GM18520 (cell line): ENCODE measurements around the gene SLC12A5.
"Not testable (repeated sequence)": the region's sequence is repeated elsewhere in the genome, so short reads cannot be mapped to it uniquely, and the experiment has no call there.

Experiments used
- ATAC-seq: cut with Tn5 transposase; IDR thresholded peaks from one replicate; pipeline ENCODE4 v1.9.1; 2021; ENCODE audit not compliant: unreplicated experiment

The SLC12A5 gene

GRCh38 chr20:46076806-46077205 lies 47.8 kb downstream of the SLC12A5 start:
- ATAC-seq: no peak

DNA sequence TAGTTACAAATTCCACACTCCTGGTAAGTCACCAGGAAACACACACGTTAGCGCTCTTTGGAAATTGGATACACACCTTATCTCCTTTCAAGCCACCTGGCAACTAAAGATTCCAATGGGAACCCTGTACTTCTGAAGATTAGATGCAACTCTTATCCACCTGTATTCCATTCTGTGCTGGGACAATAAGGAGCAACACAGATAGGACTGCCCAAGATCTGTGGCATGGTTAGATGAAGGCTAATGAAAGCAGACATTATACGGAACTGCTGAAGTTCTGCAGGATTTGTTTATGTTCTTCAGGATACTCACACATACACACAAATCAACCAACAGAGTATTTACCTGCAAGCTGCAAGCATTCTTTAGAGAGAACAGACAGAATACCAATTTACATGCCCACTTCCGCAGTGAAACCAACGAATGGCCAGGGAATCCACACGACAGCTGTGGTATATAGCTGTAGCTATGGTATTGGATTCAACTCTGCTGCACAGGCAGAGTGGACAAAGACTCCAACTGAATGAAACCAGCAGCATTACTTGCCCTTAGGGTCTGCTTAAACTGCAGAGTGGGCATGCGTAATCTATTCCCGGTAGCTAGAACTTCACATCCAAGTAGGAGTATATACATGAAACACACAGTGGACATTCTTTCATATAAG lies 48.8 kb downstream of the SLC12A5 start:
- no peak for ATAC-seq

GRCh38 chr20:46078954-46079353 lies 49.9 kb downstream of the SLC12A5 start:
- ATAC-seq: no peak

- no peak for ATAC-seq
These were observed 52.1 kb downstream of the SLC12A5 start for GRCh38 chr20:46081074-46081473.

DNA sequence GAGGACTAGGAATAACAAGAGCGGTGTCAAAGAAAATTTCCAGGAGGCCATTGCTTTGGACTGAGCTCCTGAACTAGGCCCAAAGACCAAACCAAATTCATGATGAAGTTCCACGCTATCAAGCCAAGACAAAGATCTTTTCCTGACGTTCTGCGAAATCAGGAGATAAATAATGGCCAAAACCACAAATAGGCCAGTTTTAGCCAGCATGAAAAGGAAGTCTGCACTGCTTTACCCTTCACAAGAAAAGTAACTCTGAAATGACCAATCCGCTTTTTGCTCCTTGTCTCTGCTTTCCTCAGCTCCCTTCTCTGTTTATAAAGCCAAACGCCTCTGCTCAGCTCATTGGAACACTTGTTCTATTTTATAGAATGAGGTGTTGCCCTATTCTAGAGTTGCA lies 54.1 kb downstream of the SLC12A5 start:
- ATAC-seq: no peak

- ATAC-seq: no peak
These were observed 54.6 kb downstream of the SLC12A5 start for GRCh38 chr20:46083531-46084061.

- no peak for ATAC-seq
These were observed 55.8 kb downstream of the SLC12A5 start for GRCh38 chr20:46084805-46085178.

DNA sequence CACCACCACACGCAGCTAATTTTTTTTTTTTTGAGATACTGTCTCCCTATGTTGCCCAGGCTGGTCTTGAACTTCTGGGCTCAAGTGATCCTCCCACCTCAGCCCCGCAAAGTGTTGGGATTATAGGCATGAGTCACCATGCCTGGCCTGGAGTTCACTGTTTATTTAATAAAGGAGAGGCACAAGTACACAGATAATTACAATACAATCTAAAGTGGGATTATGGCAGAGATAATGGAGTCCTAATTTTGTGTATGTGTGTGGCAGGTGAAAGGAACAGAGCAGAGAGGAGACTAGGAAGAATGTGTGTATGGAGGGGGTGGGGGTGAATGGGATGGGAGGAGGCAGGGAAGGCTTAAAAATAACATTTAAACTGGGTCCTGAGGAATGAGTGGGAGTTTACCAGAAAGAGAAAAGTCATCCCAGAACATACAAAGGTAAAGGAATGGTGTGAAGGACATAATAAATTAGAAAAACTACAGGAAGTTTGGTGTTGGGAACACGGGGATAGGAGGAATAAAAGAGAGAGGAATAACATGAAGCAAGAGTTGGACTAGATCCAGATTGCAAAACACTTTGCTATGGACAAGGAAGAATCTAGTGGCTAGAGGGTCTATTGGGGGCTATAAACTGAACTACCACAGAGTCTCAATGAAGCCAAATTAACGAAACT lies 56.3 kb downstream of the SLC12A5 start:
- no peak for ATAC-seq

DNA sequence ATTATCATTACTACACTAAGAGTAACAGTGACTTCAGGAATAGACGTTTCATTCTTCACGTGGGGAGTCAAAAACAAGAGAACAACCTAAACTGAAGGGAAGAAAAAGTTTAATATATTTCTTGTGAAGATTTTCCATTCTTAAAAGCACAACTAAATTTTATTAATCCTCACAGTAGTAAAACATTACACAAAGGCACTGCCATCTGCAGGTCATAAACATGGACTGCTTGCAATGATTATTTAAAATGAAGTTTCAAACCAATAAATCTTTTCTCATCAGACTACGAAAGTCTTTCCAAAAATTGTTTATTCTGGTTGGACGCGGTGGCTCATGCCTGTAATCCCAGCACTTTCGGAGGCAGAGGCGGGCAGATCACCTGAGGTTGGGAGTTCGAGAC lies 58.1 kb downstream of the SLC12A5 start:
- ATAC-seq: no peak

DNA sequence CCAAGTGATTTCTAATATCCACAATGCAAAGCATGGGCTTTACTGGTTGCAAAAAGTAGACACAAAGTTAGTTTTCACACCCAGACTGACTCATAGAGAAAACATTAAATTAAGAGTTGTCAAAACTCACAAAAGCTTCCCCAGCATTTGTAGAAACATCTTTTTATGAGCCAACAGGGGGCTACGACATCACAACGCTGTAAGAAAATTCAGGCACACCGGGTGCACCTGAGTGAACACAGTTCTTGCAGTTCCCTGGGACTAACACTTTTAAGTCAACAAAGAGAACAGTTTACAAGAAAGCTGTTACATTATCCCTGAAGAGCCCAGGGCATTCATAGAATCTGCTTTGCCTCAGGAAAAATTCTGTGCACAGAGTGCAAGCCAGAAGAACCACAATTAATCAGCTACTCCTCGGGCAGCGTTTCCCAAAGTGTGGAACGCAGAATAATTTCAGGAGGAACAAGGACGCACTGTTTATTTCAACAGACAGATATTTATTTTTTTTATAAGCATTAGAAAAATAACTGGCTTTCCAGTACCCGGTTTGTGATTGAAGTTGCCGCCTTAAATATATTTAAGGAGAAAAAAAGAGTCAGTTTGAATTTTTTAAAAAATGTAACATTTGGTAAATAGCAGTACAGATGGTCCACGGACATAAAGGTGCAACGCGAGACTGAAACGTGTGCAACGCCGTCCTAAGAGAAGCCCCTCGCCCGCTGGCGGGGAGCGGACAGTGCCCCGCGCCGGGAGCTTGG lies 59.6 kb downstream of the SLC12A5 start:
- ATAC-seq: no peak

DNA sequence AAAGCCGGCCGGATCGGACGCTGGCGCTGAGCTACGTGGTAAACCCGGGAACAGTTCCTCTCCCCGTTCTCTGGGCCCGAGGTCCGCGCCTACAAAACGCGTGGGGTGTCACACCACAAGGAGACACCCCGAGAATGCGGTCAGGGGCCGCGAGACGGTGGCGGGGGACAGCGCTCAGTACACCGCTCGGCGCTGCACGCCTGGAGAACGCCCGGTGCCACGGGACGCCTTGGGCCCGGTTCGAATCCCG lies 60.1 kb downstream of the SLC12A5 start:
- peak; percentile 10 for ATAC-seq

GRCh38 chr20:46089417-46090388 lies 60.7 kb downstream of the SLC12A5 start, which contains the start of gene NCOA5:
Gene NCOA5 (minus strand): TSS chr20:46089962. CDS start chr20:46079424, 10,538 bp downstream.
- peak; percentile 85 for ATAC-seq

- ATAC-seq: not testable (repeated sequence)
These were observed 62.9 kb downstream of the SLC12A5 start for GRCh38 chr20:46091622-46092535.

DNA sequence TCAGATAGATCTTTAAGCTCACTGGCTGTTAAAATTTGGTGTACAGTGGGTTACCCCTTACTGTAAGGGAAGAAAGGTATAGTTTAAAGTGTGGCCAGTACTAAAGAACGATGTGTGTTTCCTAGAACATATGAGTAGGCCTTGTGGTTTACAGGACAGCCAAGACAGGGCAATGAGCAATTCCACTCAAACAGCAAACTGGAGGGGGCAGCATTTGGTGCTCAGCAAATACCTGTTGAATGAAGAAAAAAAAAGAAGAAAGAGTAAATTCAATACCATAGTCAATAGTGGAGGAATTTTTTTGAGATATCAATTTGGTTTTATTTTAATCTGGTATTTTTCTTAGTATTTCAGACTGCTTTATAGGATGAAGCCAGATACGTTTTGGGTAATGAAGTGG lies 64.5 kb downstream of the SLC12A5 start:
- ATAC-seq: no peak

GRCh38 chr20:46099491-46100287 lies 70.7 kb downstream of the SLC12A5 start:
- no peak for ATAC-seq

DNA sequence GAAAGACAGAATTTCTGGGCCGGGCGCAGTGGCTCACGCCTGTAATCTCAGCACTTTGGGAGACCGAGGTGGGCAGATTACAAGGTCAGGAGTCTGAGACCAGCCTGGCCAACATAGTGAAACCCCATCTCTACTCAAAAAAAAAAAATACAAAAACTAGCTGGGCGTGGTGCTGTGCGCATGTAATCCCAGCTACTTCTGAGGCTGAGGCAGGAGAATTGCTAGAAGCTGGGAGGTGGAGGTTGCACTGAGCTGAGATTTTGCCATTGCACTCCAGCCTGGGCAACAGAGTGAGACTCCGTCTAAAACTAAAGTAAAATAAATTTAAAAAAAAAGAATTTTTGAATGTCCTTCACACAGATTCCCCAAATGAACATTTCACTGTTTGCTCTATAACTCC lies 71.4 kb downstream of the SLC12A5 start:
- ATAC-seq: not testable (repeated sequence)

- ATAC-seq: no peak
These were observed 72.0 kb downstream of the SLC12A5 start for GRCh38 chr20:46100988-46101387.

- no peak for ATAC-seq
These were observed 72.9 kb downstream of the SLC12A5 start for GRCh38 chr20:46101957-46102356.

DNA sequence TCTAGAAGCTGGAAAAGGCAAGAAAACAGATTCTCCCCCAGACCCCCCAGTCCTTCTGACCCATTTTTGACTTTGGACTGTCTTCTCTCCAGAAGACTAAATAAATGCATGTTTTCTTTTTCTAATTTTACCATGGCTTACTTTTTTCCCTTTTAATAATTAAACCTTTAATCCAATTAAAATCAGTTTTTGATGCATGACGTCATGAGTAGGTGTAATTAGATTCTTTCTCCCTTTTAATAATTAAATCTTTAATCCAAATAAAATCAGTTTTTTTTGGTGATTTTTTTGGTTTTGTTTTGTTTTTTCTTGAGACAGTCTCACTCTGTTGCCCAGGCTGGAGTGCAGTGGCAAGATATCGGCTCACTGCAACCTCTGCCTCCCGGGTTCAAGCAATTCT lies 73.9 kb downstream of the SLC12A5 start:
- ATAC-seq: no peak
